Neuron (in vitro differentiated cells): Measurements from ENCODE around the gene GATAD2A.

Experiments
- H2AFZ ChIP-seq: one replicate; pipeline ENCODE4 v1.6.1; 2013; ENCODE audit warnings: low read depth, mild to moderate bottlenecking, inconsistent platforms, low read length, moderate library complexity
- H3K27me3 ChIP-seq: one replicate; pipeline ENCODE4 v1.6.1; 2013; ENCODE audit warnings: low read length; ENCODE audit not compliant: insufficient read depth
- H3K36me3 ChIP-seq: one replicate; pipeline ENCODE4 v1.6.1; 2013; ENCODE audit warnings: low read length; ENCODE audit not compliant: insufficient read depth
- H3K4me1 ChIP-seq: one replicate; pipeline ENCODE4 v1.6.1; 2013; ENCODE audit warnings: low read length; ENCODE audit not compliant: insufficient read depth
- H3K4me3 ChIP-seq: 2 replicates; pipeline ENCODE4 v1.5.1; 2013; ENCODE audit warnings: mild to moderate bottlenecking, low read length, moderate library complexity
- H3K9me3 ChIP-seq: one replicate; pipeline ENCODE4 v1.6.1; 2013; ENCODE audit warnings: low read length

Gene GATAD2A

DNA sequence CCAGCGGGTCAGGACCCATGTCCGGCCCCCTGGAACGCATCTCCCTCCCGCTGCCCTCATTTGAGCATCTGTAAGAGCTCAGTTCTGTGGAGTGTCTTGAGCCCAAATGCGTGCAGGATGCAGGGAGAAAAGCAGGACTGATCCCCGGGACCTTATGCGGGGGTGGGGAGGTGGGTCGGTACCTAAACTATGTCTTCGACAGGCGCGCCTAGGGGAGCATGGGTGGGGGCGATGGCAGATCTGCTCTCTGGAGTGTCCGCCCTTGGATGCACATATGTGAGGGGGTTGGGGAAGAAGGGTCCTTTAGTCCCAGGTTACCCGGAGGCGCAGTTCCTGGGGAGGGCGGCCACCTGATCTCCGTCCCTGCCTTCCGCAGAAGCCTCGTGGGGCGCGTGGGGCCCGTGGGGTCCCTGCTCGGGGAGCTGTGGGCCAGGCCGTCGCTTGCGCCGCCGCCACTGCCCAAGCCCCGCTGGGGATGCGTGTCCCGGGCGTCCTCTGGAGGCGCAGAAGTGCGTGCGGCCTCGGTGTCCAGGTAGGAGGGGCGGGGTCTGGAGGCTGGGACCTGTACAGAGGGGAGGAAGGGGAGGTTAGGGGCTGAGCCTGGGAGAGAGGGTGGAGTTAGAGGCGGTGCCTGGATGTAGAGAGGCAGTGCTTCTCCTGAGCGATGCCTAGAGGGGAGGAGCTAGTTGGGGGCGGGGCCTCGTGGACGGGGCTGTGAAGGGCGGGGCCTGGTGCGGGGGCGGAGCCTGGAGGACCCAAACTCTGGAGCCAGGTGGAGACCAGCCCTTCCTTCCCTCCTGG is 135.4 kb downstream of the GATAD2A start:
- Histone ChIP-seq H3K27me3 (no peaks in the 10 kb centered on the region), H2AFZ (no peak overlapping the region), H3K9me3 (peaks cover 12% of the 10 kb centered on the region), H3K4me3 (no peak overlapping the region), H3K36me3 (peaks cover 4% of the 10 kb centered on the region), H3K4me1 (no peaks in the 10 kb centered on the region)

DNA sequence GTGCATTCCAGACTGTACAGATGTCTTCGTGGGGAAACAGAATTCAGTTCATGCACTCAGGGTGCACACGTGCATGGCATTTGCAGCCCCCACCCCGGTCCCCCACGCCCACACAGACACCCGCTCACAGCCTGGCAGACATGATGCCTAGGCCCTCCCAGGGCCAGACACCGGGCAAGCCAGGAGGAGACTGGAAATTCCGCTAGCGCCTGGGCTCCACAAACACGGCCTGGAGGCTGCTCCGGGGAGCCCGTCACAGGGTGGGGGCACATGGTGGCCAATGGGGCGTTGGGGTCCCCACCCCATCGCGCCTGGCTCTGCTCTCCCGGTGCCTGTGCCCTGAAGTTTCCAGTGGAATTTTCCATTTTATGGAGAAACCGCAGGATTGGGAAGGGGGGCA is 136.1 kb downstream of the GATAD2A start:
- Histone ChIP-seq H3K9me3 (peaks cover 12% of the 10 kb centered on the region), H3K4me1 (no peaks in the 10 kb centered on the region), H3K4me3 (no peak overlapping the region), H3K36me3 (peaks cover 4% of the 10 kb centered on the region), H2AFZ (no peak overlapping the region), H3K27me3 (no peaks in the 10 kb centered on the region)

DNA sequence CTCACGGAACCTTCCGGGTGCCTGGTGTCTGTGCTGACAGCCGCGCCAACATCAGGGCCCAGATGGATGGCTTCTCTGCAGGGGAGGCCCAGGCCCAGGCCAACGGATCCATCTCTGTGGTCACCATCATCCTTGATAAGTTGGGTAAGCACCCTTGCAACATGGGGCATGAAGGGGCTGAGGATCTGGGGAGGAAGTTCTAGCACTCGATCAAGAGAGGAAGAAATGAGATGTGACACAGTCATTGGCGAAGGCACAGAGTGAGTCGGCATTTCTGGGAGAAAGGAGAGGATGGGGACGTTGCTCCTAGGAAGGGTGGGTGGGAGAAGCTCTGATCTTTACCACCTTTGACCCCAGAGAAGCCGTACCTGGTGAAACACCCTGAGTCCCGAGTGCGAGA is 137.0 kb downstream of the GATAD2A start:
- peaks cover 12% of the 10 kb centered on the region for H3K9me3 ChIP-seq
- no peak overlapping the region for H3K4me3 ChIP-seq
- no peaks in the 10 kb centered on the region for H3K4me1 ChIP-seq
- no peak overlapping the region for H2AFZ ChIP-seq
- no peaks in the 10 kb centered on the region for H3K27me3 ChIP-seq
- H3K36me3 ChIP-seq = peaks cover under 1% of the 10 kb centered on the region

DNA sequence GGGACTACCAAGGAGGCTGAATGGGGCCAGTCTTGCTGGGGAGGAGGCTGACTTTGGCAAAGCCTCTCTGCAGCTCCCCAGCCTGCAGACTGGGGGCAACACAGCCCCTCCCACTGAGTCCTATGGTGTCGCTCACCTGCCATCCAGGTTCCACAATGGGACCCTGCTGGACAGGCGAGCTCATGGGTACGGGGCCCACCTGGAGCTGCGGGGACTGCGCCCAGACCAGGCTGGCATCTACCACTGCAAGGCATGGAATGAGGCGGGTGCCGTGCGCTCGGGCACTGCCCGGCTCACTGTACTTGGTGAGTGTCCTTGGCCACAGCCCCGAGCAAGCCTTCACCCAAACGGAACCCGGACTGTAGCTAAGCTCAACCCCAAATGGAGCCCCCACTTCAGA is 137.6 kb downstream of the GATAD2A start:
- H3K4me3 ChIP-seq = no peak overlapping the region
- no peak overlapping the region for H2AFZ ChIP-seq
- no peaks in the 10 kb centered on the region for H3K4me1 ChIP-seq
- H3K36me3 ChIP-seq = no peaks in the 10 kb centered on the region
- H3K27me3 ChIP-seq = no peaks in the 10 kb centered on the region
- peaks cover 12% of the 10 kb centered on the region for H3K9me3 ChIP-seq

DNA sequence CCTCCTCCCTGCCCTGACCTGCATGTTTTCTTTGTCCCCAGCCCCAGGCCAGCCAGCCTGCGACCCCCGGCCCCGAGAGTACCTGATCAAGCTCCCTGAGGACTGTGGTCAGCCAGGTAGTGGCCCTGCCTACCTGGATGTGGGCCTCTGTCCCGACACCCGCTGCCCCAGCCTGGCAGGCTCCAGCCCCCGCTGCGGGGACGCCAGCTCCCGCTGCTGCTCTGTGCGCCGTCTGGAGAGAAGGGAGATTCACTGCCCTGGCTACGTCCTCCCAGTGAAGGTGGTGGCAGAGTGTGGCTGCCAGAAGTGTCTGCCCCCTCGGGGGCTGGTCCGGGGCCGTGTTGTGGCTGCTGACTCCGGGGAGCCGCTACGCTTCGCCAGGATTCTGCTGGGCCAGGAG is 138.2 kb downstream of the GATAD2A start:
- H3K36me3 ChIP-seq = no peaks in the 10 kb centered on the region
- no peaks in the 10 kb centered on the region for H3K27me3 ChIP-seq
- no peak overlapping the region for H3K4me3 ChIP-seq
- H3K9me3 ChIP-seq = peaks cover 12% of the 10 kb centered on the region
- H3K4me1 ChIP-seq = no peaks in the 10 kb centered on the region
- H2AFZ ChIP-seq = no peak overlapping the region

DNA sequence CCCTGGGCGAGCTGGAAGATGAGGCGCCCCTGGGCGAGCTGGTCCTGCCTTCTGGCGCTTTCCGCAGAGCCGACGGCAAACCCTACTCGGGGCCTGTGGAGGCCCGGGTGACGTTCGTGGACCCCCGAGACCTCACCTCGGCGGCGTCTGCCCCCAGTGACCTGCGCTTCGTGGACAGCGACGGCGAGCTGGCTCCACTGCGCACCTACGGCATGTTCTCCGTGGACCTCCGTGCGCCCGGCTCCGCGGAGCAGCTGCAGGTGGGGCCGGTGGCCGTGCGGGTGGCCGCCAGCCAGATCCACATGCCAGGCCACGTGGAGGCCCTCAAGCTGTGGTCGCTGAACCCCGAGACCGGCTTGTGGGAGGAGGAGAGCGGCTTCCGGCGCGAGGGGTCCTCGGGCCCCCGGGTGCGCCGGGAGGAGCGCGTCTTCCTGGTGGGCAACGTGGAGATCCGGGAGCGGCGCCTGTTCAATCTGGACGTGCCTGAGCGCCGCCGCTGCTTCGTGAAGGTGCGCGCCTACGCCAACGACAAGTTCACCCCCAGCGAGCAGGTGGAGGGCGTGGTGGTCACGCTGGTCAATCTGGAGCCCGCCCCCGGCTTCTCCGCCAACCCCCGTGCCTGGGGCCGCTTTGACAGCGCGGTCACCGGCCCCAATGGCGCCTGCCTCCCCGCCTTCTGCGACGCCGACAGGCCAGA is 138.9 kb downstream of the GATAD2A start:
- Histone ChIP-seq H3K36me3 (no peaks in the 10 kb centered on the region), H3K27me3 (no peaks in the 10 kb centered on the region), H3K4me3 (no peak overlapping the region), H3K4me1 (no peaks in the 10 kb centered on the region), H3K9me3 (peaks cover 12% of the 10 kb centered on the region), H2AFZ (no peak overlapping the region)

DNA sequence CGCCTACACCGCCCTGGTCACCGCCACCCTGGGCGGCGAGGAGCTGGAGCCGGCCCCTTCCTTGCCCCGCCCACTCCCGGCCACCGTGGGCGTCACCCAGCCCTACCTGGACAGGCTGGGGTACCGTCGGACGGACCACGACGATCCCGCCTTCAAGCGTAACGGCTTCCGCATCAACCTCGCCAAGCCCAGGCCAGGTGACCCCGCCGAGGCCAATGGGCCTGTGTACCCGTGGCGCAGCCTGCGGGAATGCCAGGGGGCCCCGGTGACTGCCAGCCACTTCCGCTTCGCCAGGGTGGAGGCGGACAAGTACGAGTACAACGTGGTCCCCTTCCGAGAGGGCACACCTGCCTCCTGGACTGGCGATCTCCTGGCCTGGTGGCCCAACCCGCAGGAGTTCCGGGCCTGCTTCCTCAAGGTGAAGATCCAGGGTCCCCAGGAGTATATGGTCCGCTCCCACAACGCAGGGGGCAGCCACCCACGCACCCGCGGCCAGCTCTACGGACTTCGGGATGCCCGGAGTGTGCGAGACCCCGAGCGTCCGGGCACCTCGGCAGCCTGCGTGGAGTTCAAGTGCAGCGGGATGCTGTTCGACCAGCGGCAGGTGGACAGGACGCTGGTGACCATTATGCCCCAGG is 139.6 kb downstream of the GATAD2A start:
- Histone ChIP-seq H3K9me3 (peaks cover 12% of the 10 kb centered on the region), H3K4me1 (no peaks in the 10 kb centered on the region), H3K36me3 (no peaks in the 10 kb centered on the region), H2AFZ (no peak overlapping the region), H3K4me3 (no peak overlapping the region), H3K27me3 (no peaks in the 10 kb centered on the region)

DNA sequence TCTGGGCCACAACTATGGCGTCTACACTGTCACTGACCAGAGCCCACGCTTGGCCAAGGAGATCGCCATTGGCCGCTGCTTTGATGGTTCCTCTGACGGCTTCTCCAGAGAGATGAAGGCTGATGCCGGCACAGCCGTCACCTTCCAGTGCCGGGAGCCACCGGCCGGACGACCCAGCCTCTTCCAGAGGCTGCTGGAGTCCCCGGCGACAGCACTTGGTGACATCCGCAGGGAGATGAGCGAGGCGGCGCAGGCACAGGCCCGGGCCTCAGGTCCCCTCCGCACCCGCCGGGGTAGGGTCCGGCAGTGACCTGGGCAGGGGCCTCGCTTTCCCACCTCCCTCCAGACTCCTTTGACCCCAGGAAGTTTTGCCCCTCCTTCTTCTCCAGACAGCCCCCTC is 140.2 kb downstream of the GATAD2A start:
- Histone ChIP-seq H3K9me3 (peaks cover 12% of the 10 kb centered on the region), H2AFZ (no peak overlapping the region), H3K27me3 (no peaks in the 10 kb centered on the region), H3K4me1 (no peaks in the 10 kb centered on the region), H3K36me3 (no peaks in the 10 kb centered on the region), H3K4me3 (no peak overlapping the region)

DNA sequence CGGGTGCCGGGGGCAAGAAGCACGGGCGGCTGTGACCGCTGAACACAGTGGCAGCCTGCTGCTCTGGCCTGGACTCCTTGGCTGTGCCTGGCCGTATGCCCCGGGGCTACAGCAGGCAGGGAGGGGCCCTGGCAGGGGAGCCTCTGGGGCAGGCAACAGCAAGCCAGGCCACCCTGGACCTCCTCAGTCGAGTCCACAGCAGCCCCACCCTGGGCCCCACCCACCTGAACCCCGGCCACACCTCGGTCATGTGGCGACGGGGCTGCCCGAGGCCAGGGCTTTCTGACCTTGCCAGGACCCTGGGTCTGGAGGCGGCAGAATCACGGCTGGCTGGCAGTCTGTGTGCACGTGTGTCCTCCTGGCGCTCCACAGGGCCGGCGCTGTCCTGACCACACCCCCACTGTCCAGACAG is 141.3 kb downstream of the GATAD2A start:
- Histone ChIP-seq H3K9me3 (peaks cover 11% of the 10 kb centered on the region), H2AFZ (no peak overlapping the region), H3K36me3 (no peaks in the 10 kb centered on the region), H3K4me1 (no peaks in the 10 kb centered on the region), H3K27me3 (no peaks in the 10 kb centered on the region), H3K4me3 (no peak overlapping the region)

DNA sequence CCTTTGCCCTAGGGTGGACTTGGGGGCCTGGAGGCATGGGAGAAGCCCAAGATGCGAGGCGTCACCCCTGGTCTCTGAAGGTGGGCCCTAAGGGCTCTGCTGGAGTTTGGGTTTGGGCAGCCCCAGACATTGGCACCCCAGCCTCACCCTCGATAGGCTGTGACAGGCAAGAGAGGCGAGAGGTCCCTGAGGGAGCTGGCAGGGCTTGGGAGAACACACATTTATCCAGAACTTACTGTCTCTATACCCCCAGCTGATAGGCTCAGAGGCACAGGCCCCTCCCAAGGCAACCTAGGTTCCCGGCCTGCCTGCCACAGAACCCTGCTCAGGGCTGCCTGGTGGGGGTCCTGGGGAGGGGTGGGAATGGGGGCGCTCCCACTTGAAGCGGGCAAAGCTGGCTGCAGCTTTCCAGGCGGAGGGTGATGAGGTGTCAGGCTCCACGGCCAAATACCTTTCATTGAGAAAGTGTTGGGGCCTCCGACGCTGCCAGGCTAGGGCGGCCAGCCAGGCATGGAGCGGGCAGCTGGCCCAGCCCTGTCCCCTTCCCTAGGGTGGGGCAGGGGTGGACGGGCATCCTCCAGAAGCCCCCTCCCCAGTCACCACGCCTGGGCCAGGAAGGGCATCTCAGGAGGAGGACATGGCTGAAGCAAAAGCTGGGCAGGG is 142.3 kb downstream of the GATAD2A start:
- Histone ChIP-seq H3K4me1 (no peaks in the 10 kb centered on the region), H3K9me3 (peaks cover 6% of the 10 kb centered on the region), H3K36me3 (no peaks in the 10 kb centered on the region), H2AFZ (no peak overlapping the region), H3K27me3 (no peaks in the 10 kb centered on the region), H3K4me3 (no peak overlapping the region)

DNA sequence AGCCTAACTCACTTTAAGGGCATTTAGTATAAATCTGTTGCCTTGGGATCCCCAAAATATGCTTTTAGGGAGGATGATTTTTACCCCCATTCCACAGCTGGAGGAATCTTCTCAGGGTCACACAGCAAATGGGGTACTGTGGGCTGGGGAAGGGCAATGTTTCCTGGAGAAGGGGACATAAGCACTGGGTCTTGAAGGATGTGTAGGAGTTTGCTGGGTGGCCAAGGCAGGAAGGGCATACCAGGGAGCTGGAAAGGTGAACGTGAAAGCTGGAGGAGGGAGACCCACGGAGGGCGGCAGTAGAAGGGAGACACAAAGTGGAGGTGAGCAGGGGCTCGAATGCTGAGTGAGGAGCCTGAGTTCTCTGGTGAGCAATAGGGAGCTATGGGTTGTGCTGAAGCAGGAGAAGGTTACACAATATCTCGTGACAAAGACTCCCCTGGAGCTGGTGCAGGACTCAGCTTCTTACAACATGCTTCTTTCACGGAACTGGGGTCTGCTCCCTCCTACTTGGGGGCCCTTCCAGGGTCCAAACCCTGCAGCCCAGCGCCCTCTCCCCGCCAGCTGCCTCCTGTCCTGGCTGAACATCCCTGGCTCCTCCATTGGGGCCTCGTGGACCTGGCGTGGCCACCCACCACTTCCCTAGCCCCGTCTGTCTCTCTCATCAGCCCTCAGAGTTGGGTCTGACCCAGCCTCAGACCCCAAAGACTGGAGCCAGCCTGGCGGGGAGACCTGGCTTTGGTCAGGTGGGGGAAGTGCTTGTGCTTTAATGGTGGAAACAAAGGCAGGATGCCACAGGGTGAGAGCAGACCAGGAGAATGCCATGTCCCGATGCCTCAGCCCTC is 143.7 kb downstream of the GATAD2A start:
- H2AFZ ChIP-seq = no peak overlapping the region
- H3K4me3 ChIP-seq = no peak overlapping the region
- H3K36me3 ChIP-seq = no peaks in the 10 kb centered on the region
- no peaks in the 10 kb centered on the region for H3K27me3 ChIP-seq
- peaks cover 6% of the 10 kb centered on the region for H3K9me3 ChIP-seq
- H3K4me1 ChIP-seq = no peaks in the 10 kb centered on the region

DNA sequence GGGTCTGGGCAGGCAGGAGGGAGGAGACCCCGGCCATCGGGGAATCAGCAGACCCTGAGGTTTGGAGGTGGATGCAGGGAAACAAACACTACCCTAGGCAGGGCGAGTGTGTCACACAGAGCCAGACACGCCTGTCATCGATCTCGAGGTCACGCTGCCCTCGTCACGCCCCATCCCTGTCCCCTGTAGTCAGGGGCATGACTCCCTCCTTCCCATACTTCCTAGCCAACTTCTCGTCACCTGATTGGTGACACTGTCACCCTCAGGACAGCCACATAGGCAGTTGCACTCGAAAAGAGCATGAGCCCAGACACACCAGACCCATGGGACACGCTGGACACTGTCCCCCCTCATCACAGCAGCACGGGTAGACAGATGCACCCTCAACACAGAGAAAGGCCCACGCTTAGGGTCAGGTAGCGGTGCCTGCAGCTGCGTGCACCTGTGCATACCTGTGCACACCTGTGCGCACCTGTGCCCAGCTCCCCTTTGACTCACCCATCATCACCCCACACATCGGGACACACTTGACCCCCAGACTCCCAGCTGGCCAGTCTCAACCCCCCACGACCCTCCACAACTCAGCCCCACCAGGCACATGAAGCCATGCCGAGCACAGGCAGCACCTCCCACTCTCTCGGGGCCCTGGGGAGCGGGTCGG is 144.5 kb downstream of the GATAD2A start:
- H3K27me3 ChIP-seq = no peaks in the 10 kb centered on the region
- H3K36me3 ChIP-seq = no peaks in the 10 kb centered on the region

More for the DNA sequence above, 144.5 kb downstream of the GATAD2A start:
- Histone ChIP-seq H3K4me1 (no peaks in the 10 kb centered on the region), H2AFZ (no peak overlapping the region), H3K9me3 (peaks cover 3% of the 10 kb centered on the region), H3K4me3 (no peak overlapping the region)
